Measurements from ENCODE around the gene CCDC184.
"Not testable (repeated sequence)": the region's sequence is repeated elsewhere in the genome, so short reads cannot be mapped to it uniquely, and the experiment has no call there.

CCDC184 gene

DNA sequence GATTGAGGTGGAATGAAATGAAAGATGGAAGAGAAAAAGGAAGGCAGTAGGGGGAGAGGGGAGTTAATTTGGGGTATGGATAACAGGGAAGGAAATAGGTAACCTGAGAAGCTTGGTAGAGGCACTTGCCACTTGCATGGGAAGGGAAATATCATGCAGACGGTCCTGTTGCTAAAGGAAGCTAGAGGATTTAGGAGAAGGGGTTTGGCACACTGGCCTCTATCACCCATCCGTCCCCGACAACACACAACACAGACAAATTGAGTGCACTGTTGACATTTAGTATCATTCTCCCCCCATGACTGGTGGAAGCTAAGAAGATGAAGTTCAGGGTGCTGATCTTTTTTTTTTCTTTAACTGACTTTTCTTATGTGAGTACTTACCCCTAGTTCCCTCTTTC, 17.6 kb downstream of the CCDC184 start:
- Histone ChIP-seq H3F3A (ENCODE audit: insufficient read depth, low read length) (no peaks in the 10 kb centered on the region), H3K9me3 (ENCODE audit: low read length) (no peaks in the 10 kb centered on the region), H3K4me1 (ENCODE audit: insufficient read depth, low read length, severe bottlenecking) (peaks cover 21% of the 10 kb centered on the region), H4K20me1 (ENCODE audit: insufficient read depth, low read length) (no peaks in the 10 kb centered on the region), H3K4me3 (ENCODE audit: low read depth, low read length, poor library complexity, severe bottlenecking) (no peak overlapping the region), H3K9me2 (ENCODE audit: low read depth, low read length) (no peaks in the 10 kb centered on the region), H3K36me3 (ENCODE audit: insufficient read depth, low read length) (no peaks in the 10 kb centered on the region; the same call in 1 of the 2 replicates), H3K79me2 (ENCODE audit: insufficient read depth, low read length) (no peaks in the 10 kb centered on the region), H3K9ac (ENCODE audit: low read length) (no peak overlapping the region), H3K27ac (ENCODE audit: low read depth, low read length, poor library complexity, severe bottlenecking) (no peak overlapping the region), H2AFZ (ENCODE audit: low read length) (no peak overlapping the region), H3K27me3 (ENCODE audit: insufficient read depth, low read length) (no peaks in the 10 kb centered on the region), H3K4me2 (ENCODE audit: low read length) (no peak overlapping the region)
- TF ChIP-seq, protein P1, sequence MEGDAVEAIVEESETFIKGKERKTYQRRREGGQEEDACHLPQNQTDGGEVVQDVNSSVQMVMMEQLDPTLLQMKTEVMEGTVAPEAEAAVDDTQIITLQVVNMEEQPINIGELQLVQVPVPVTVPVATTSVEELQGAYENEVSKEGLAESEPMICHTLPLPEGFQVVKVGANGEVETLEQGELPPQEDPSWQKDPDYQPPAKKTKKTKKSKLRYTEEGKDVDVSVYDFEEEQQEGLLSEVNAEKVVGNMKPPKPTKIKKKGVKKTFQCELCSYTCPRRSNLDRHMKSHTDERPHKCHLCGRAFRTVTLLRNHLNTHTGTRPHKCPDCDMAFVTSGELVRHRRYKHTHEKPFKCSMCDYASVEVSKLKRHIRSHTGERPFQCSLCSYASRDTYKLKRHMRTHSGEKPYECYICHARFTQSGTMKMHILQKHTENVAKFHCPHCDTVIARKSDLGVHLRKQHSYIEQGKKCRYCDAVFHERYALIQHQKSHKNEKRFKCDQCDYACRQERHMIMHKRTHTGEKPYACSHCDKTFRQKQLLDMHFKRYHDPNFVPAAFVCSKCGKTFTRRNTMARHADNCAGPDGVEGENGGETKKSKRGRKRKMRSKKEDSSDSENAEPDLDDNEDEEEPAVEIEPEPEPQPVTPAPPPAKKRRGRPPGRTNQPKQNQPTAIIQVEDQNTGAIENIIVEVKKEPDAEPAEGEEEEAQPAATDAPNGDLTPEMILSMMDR (IDR thresholded peaks at IDR 0.05; ENCODE audit: low read length): no peak
- TF ChIP-seq EZH2 (IDR thresholded peaks at IDR 0.05; ENCODE audit: borderline replicate concordance, low read length): no peak

DNA sequence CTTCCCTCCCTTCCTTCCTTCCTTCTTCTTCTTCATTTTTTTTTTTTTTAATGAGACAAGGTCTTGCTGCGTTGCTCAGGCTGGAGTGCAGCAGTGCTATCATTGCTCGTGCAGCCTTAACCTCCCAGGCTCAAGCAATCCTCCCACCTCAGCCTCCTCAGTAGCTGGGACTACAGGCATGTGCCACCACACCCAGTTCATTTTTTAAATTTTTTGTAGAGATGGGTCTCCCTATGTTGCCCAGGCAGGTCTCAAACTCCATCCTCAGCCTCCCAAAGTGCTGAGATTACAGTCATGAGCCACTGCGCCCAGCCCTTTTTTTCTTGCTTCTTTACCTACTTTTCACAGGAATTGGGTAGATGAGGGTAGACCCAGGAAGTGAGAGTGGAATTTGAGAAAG, 18.1 kb downstream of the CCDC184 start:
- Histone ChIP-seq H3K79me2 (ENCODE audit: insufficient read depth, low read length) (no peaks in the 10 kb centered on the region), H3K9me2 (ENCODE audit: low read depth, low read length) (no peaks in the 10 kb centered on the region), H3K4me2 (ENCODE audit: low read length) (no peak overlapping the region), H3K27me3 (ENCODE audit: insufficient read depth, low read length) (no peaks in the 10 kb centered on the region), H3K9ac (ENCODE audit: low read length) (no peak overlapping the region), H4K20me1 (ENCODE audit: insufficient read depth, low read length) (no peaks in the 10 kb centered on the region), H3K27ac (ENCODE audit: low read depth, low read length, poor library complexity, severe bottlenecking) (no peak overlapping the region), H3F3A (ENCODE audit: insufficient read depth, low read length) (no peaks in the 10 kb centered on the region), H2AFZ (ENCODE audit: low read length) (no peak overlapping the region), H3K4me3 (ENCODE audit: low read depth, low read length, poor library complexity, severe bottlenecking) (no peak overlapping the region), H3K9me3 (ENCODE audit: low read length) (no peaks in the 10 kb centered on the region), H3K36me3 (ENCODE audit: insufficient read depth, low read length) (no peaks in the 10 kb centered on the region; the same call in 1 of the 2 replicates), H3K4me1 (ENCODE audit: insufficient read depth, low read length, severe bottlenecking) (peaks cover 21% of the 10 kb centered on the region)
- no peak for TF ChIP-seq EZH2 (IDR thresholded peaks at IDR 0.05; ENCODE audit: borderline replicate concordance, low read length)

DNA sequence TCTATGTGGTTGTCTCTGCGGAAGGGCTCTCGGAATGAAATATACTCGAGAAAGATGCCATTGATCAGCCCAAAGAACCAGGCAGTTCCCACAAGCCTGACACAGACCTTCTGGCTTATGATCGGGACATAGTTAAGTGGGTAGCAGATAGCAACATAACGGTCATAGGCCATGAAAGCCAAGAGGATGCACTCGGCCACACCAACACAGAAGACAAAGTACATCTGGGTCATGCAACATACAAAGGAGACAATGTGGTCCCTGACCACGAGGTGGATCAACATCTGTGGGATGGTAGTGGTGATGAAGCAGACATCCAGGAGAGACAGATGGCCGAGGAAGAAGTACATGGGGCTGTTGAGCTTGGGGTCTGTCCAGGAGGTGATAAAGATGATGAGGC, 19.3 kb downstream of the CCDC184 start:
- TF ChIP-seq, protein P1 (IDR thresholded peaks at IDR 0.05; ENCODE audit: low read length): no peak
- no peak for TF ChIP-seq EZH2 (IDR thresholded peaks at IDR 0.05; ENCODE audit: borderline replicate concordance, low read length)
- peaks cover 14% of the 10 kb centered on the region for H3K4me1 ChIP-seq (ENCODE audit: insufficient read depth, low read length, severe bottlenecking)
- no peaks in the 10 kb centered on the region for H3K27me3 ChIP-seq (ENCODE audit: insufficient read depth, low read length)
- no peak overlapping the region for H3K4me3 ChIP-seq (ENCODE audit: low read depth, low read length, poor library complexity, severe bottlenecking)
- H3F3A ChIP-seq (ENCODE audit: insufficient read depth, low read length): no peaks in the 10 kb centered on the region
- no peaks in the 10 kb centered on the region for H3K79me2 ChIP-seq (ENCODE audit: insufficient read depth, low read length)
- H4K20me1 ChIP-seq (ENCODE audit: insufficient read depth, low read length): no peaks in the 10 kb centered on the region
- H2AFZ ChIP-seq (ENCODE audit: low read length): no peak overlapping the region
- H3K27ac ChIP-seq (ENCODE audit: low read depth, low read length, poor library complexity, severe bottlenecking): no peak overlapping the region
- no peaks in the 10 kb centered on the region for H3K9me2 ChIP-seq (ENCODE audit: low read depth, low read length)
- no peak overlapping the region for H3K9ac ChIP-seq (ENCODE audit: low read length)
- H3K4me2 ChIP-seq (ENCODE audit: low read length): no peak overlapping the region
- H3K9me3 ChIP-seq (ENCODE audit: low read length): no peaks in the 10 kb centered on the region
- no peaks in the 10 kb centered on the region; the same call in 1 of the 2 replicates for H3K36me3 ChIP-seq (ENCODE audit: insufficient read depth, low read length)

DNA sequence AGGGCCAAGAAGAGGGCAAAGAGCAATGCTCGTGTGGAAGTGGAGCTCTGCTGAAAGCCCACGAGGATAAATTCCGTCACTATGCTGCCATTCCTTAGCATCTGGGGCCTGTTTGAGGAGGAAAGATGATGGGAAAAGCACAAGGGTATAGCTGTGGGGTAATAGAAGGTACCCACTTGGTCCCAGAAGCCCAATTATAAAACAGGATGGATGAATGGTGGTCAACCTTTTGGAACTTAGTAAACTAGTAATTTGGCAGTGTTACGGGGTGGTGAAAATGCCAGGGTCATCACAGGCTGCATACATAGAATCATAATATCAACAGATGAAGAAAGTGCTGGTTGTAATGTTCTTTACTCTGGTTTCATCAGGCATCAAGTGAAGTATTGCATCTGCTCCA, 19.7 kb downstream of the CCDC184 start, which contains the start of gene OR10AD1:
OR10AD1 (minus strand) TSS at position 101 of the 400 bp plus-strand sequence; CDS start at position 101, 0 bp downstream.
- no peaks in the 10 kb centered on the region; the same call in 1 of the 2 replicates for H3K36me3 ChIP-seq (ENCODE audit: insufficient read depth, low read length)
- no peak within 1 kb of the TSS for H3K4me2 ChIP-seq (ENCODE audit: low read length)
- H3K79me2 ChIP-seq (ENCODE audit: insufficient read depth, low read length): no peaks in the 10 kb centered on the region
- H3K9me3 ChIP-seq (ENCODE audit: low read length): no peaks in the 10 kb centered on the region
- no peaks in the 10 kb centered on the region for H4K20me1 ChIP-seq (ENCODE audit: insufficient read depth, low read length)
- TF ChIP-seq, protein P1 (IDR thresholded peaks at IDR 0.05; ENCODE audit: low read length): no peak
- no peak for TF ChIP-seq EZH2 (IDR thresholded peaks at IDR 0.05; ENCODE audit: borderline replicate concordance, low read length)
- no peak within 1 kb of the TSS for H2AFZ ChIP-seq (ENCODE audit: low read length)
- peaks cover 9% of the 10 kb centered on the region for H3K4me1 ChIP-seq (ENCODE audit: insufficient read depth, low read length, severe bottlenecking)
- no peaks in the 10 kb centered on the region for H3K9me2 ChIP-seq (ENCODE audit: low read depth, low read length)
- H3K9ac ChIP-seq (ENCODE audit: low read length): no peak within 1 kb of the TSS
- no peak within 1 kb of the TSS for H3K4me3 ChIP-seq (ENCODE audit: low read depth, low read length, poor library complexity, severe bottlenecking)
- no peak within 1 kb of the TSS for H3K27ac ChIP-seq (ENCODE audit: low read depth, low read length, poor library complexity, severe bottlenecking)
- no peaks in the 10 kb centered on the region for H3K27me3 ChIP-seq (ENCODE audit: insufficient read depth, low read length)
- H3F3A ChIP-seq (ENCODE audit: insufficient read depth, low read length): no peaks in the 10 kb centered on the region

DNA sequence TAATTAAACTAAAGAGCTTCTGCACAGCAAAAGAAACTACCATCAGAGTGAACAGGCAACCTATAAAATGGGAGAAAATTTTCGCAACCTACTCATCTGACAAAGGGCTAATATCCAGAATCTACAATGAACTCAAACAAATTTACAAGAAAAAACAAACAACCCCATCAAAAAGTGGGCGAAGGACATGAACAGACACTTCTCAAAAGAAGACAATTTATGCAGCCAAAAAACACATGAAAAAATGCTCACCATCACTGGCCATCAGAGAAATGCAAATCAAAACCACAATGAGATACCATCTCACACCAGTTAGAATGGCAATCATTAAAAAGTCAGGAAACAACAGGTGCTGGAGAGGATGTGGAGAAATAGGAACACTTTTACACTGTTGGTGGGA, 26.1 kb downstream of the CCDC184 start:
- H3K36me3 ChIP-seq (ENCODE audit: insufficient read depth, low read length); H3K9me3 ChIP-seq (ENCODE audit: low read length); H3F3A ChIP-seq (ENCODE audit: insufficient read depth, low read length); H3K27me3 ChIP-seq (ENCODE audit: insufficient read depth, low read length); H3K9ac ChIP-seq (ENCODE audit: low read length); H3K9me2 ChIP-seq (ENCODE audit: low read depth, low read length); H3K4me1 ChIP-seq (ENCODE audit: insufficient read depth, low read length, severe bottlenecking); H3K79me2 ChIP-seq (ENCODE audit: insufficient read depth, low read length); H3K27ac ChIP-seq (ENCODE audit: low read depth, low read length, poor library complexity, severe bottlenecking); H4K20me1 ChIP-seq (ENCODE audit: insufficient read depth, low read length); H3K4me2 ChIP-seq (ENCODE audit: low read length); H3K4me3 ChIP-seq (ENCODE audit: low read depth, low read length, poor library complexity, severe bottlenecking); H2AFZ ChIP-seq (ENCODE audit: low read length): not testable (repeated sequence)
